Gastrocnemius medialis (tissue), 4 donors: ENCODE results near the gene PARVA. TPM values are rescaled to one million over a fixed set of nuclear protein-coding genes. Genes with fewer than 3 reads are reported as not detected.

Experiments
- ATAC-seq, 2 donors: fragments of 150-250 bp; one replicate each; pipeline ENCODE4 v1.9.1; 2016
- DNase-seq, 2 donors: peaks; one replicate each; pipeline ENCODE4 v3.0.0-alpha.2; 2019
- H3K27ac ChIP-seq, 4 donors: fragments of 200-600 bp; sonication (generic); 1 replicate in 1 of 4; 2 replicates in 3 of 4; pipeline ENCODE4 v1.5.1; 2016 to 2018; ENCODE audit warnings: mild to moderate bottlenecking in 2 of 4, moderate library complexity in 1 of 4
- H3K27me3 ChIP-seq, 3 donors: fragments of 200-600 bp; sonication (generic) in 2 of 3; 1 replicate in 1 of 3; 2 replicates in 2 of 3; pipeline versions ENCODE4 v1.5.1 to v1.6.0; 2016 to 2019; ENCODE audit warnings: mild to moderate bottlenecking in 1 of 3, moderate library complexity in 1 of 3
- H3K36me3 ChIP-seq, 2 donors: fragments of 200-600 bp; sonication (generic) in 1 of 2; one replicate each; pipeline ENCODE4 v1.5.1; 2017 to 2018
- H3K4me1 ChIP-seq, 2 donors: fragments of 200-600 bp; sonication (generic) in 1 of 2; one replicate each; pipeline ENCODE4 v1.5.1; 2016 to 2017; ENCODE audit warnings: mild to moderate bottlenecking in 2 of 2
- H3K4me3 ChIP-seq, 4 donors: fragments of 200-600 bp; sonication (generic) in 3 of 4; 1 replicate in 1 of 4; 2 replicates in 3 of 4; pipeline ENCODE4 v1.5.1; 2016 to 2019; ENCODE audit warnings: mild to moderate bottlenecking in 2 of 4
- H3K9me3 ChIP-seq, 3 donors: fragments of 200-600 bp; sonication (generic) in 2 of 3; 1 replicate in 1 of 3; 2 replicates in 2 of 3; pipeline ENCODE4 v1.5.1; 2016 to 2019
- POLR2A ChIP-seq, 2 donors: fragments of 450-650 bp; IDR thresholded peaks; one replicate each; pipeline ENCODE4 v1.6.1; 2017; ENCODE audit warnings: antibody characterized with exemption in 2 of 2, mild to moderate bottlenecking in 2 of 2, moderate library complexity in 2 of 2
- in situ Hi-C, 4 donors: fragments of 200-750 bp; cut with MboI; loops; one replicate each; pipeline versions ENCODE4 v1.15.0 to v1.8.0; 2017; ENCODE audit warnings: low sequenced_read_pairs in 4 of 4
- intact Hi-C: fragments of 100-400 bp; cut with DNase I; formaldehyde crosslinking; loops from one replicate; pipeline ENCODE4 v1.15.1; 2023; ENCODE audit warnings: low total_unique reads
- total RNA-seq, 4 donors: library from RNA; depleted of rRNA; stranded (reverse); fragments of >200 nt; gene quantifications; one replicate each; pipeline versions ENCODE4 v1.1.0 to v1.2.3, GENCODE V29; 2016
- TF ChIP-seq, protein P1 (sequence below), 5 experiments: fragments of 450-650 bp in 3 of 5; fragments of 200-600 bp in 2 of 5; sonication (generic) in 2 of 5; IDR thresholded peaks in 4 of 5; conservative IDR thresholded peaks in 1 of 5; 1 replicate in 4 of 5; 2 replicates in 1 of 5; pipeline ENCODE4 v1.5.1; 2016 to 2019; ENCODE audit warnings: antibody characterized with exemption in 5 of 5, mild to moderate bottlenecking in 3 of 5, moderate library complexity in 3 of 5

The PARVA gene
- total RNA-seq, 4 donors from 2014 or later = 4.4 to 9.7 (median 8.4) TPM

DNA sequence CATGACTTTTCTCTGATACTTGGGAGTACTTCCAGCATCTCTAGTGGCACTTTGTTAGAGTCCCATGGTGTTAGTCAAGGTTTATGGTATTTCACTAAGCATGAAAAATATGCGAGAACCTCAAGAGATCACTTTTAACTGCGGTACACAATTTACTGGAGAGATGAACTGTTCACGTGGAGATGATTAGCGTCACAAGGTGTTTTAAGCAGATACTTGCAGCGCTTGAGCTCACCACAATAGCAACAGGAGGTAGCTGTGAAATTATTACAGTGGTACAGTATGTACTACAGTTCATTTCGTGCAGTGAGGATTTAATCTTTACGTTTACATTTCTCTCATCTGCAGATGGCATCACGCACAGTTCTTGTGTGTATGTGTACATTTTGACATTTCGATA is 4.5 kb downstream of the PARVA start:
- TF ChIP-seq, protein P1, sequence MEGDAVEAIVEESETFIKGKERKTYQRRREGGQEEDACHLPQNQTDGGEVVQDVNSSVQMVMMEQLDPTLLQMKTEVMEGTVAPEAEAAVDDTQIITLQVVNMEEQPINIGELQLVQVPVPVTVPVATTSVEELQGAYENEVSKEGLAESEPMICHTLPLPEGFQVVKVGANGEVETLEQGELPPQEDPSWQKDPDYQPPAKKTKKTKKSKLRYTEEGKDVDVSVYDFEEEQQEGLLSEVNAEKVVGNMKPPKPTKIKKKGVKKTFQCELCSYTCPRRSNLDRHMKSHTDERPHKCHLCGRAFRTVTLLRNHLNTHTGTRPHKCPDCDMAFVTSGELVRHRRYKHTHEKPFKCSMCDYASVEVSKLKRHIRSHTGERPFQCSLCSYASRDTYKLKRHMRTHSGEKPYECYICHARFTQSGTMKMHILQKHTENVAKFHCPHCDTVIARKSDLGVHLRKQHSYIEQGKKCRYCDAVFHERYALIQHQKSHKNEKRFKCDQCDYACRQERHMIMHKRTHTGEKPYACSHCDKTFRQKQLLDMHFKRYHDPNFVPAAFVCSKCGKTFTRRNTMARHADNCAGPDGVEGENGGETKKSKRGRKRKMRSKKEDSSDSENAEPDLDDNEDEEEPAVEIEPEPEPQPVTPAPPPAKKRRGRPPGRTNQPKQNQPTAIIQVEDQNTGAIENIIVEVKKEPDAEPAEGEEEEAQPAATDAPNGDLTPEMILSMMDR (IDR thresholded peaks at IDR 0.05 in 4 of 5, conservative IDR thresholded peaks at IDR 0.05 in 1 of 5) = no peak
- TF ChIP-seq POLR2A (IDR thresholded peaks at IDR 0.05) = no peak
- H3K27ac ChIP-seq = no peak overlapping the region
- no peak overlapping the region for H3K4me3 ChIP-seq
- in situ Hi-C loops (no loop called here), intact Hi-C loops (no loop called here)
- H3K36me3 ChIP-seq = no peaks in the 10 kb centered on the region
- no peak for DNase-seq
- no peaks in the 10 kb centered on the region for H3K27me3 ChIP-seq
- H3K4me1 ChIP-seq = peaks cover 5 to 9% of the 10 kb centered on the region in 2 donors
- H3K9me3 ChIP-seq = no peaks in the 10 kb centered on the region
- no peak for ATAC-seq

DNA sequence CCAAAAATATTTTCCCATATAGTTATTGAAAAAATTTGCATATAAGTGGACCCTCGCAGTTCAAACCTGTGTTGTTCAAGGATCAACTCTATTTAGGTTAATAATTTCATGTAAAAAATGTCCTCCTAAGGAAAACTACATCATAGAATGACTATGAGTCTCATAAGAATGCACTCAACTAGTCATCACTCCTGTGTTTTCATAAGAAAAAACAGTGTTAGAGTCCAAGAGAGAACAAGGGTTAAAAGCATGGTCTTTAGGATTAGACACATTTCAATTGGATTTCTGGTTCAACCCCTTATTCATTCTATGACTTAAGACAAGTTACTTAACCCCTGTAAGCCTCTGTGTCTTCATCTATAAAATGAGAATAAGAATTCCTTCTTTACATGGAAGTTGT is 5.1 kb downstream of the PARVA start:
- Histone ChIP-seq H3K4me1 (peaks cover 5% of the 10 kb centered on the region in 2 donors), H3K36me3 (no peaks in the 10 kb centered on the region), H3K9me3 (no peaks in the 10 kb centered on the region), H3K27me3 (no peaks in the 10 kb centered on the region), H3K4me3 (no peak overlapping the region), H3K27ac (no peak overlapping the region)
- DNase-seq = no peak
- TF ChIP-seq POLR2A (IDR thresholded peaks at IDR 0.05) = no peak
- TF ChIP-seq, protein P1 (IDR thresholded peaks at IDR 0.05 in 4 of 5, conservative IDR thresholded peaks at IDR 0.05 in 1 of 5) = no peak
- in situ Hi-C loops = no loop called here
- ATAC-seq = no peak
- intact Hi-C loops = no loop called here

DNA sequence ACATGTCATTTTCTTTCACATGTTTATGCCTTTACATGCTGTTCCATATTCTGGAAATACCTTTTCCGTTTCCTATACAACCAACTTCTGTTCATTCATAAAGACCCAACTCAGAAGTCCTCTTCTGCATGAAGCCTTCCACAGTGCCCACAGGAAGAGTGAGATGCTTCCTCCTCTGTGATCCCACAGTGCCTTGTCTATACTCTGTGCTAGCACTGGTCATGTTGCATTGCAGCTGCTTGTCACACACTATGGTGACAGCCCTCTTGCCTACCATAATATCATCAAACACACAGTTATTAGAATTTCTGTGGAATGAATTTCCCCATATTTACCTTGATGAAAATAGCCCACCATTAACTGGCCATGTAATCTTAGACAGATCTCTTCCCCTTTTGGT is 8.9 kb downstream of the PARVA start:
- intact Hi-C loops (no loop called here), in situ Hi-C loops (no loop called here)
- Histone ChIP-seq H3K4me1 (peaks cover 4 to 12% of the 10 kb centered on the region in 2 donors), H3K36me3 (no peaks in the 10 kb centered on the region), H3K9me3 (no peaks in the 10 kb centered on the region), H3K4me3 (no peak overlapping the region), H3K27me3 (no peaks in the 10 kb centered on the region), H3K27ac (peak overlapping the region in 1 of 4 donors; percentile 1)
- TF ChIP-seq POLR2A (IDR thresholded peaks at IDR 0.05) = no peak
- TF ChIP-seq, protein P1 (IDR thresholded peaks at IDR 0.05 in 4 of 5, conservative IDR thresholded peaks at IDR 0.05 in 1 of 5) = no peak
- ATAC-seq = no peak
- DNase-seq = no peak

DNA sequence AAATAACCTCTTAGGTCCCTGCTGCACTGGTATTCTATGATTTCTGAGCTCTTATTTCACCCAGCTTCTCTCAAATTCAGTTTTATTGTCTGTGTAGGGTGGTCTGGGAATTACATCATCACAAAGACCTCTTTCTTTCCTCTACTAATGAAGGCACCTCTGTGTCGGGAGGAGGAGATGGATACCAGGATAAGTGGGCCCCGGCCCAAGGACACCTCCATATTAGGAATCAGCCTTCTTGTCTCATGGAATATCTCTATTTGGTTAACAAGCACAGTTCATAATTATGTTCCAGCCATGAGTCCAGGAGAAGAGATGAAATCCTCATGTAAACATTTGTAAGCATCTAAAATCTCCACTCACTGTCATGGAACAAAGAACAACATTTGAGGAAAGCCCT is 9.4 kb downstream of the PARVA start:
- no peak for ATAC-seq
- no peak for TF ChIP-seq POLR2A (IDR thresholded peaks at IDR 0.05)
- TF ChIP-seq, protein P1 (IDR thresholded peaks at IDR 0.05 in 4 of 5, conservative IDR thresholded peaks at IDR 0.05 in 1 of 5) = no peak
- H3K9me3 ChIP-seq = no peaks in the 10 kb centered on the region
- H3K36me3 ChIP-seq = no peaks in the 10 kb centered on the region
- DNase-seq = no peak
- peak overlapping the region in 1 of 4 donors; percentile 1 for H3K27ac ChIP-seq
- H3K4me1 ChIP-seq = peaks cover 4 to 12% of the 10 kb centered on the region in 2 donors
- no peaks in the 10 kb centered on the region for H3K27me3 ChIP-seq
- no peak overlapping the region for H3K4me3 ChIP-seq
- in situ Hi-C loops (no loop called here), intact Hi-C loops (no loop called here)

DNA sequence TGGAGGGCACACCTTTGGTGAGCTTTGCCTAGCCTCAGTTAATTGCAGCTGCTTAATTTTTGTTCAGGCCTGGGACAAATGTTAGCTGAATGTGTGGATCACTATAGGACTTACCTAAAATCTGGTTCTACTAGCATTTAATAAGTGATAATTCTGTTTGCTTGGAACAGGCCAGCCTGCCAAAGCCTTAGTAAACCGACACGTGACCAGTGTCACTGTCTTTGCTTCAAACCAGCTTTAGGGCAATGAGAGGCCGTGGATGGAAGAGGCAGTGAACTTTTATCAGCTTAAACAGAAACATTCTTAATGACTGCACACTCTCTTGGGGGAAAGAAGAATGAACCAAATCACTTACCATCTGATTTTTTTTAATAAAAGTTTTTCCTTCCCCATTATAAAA is 10.8 kb downstream of the PARVA start:
- no peaks in the 10 kb centered on the region for H3K27me3 ChIP-seq
- H3K36me3 ChIP-seq = no peaks in the 10 kb centered on the region
- no peaks in the 10 kb centered on the region for H3K9me3 ChIP-seq
- peaks cover 4 to 12% of the 10 kb centered on the region in 2 donors for H3K4me1 ChIP-seq
- ATAC-seq (no peak), DNase-seq (no peak)
- in situ Hi-C loops = no loop called here
- intact Hi-C loops = no loop called here
- TF ChIP-seq, protein P1 (IDR thresholded peaks at IDR 0.05 in 4 of 5, conservative IDR thresholded peaks at IDR 0.05 in 1 of 5) = no peak
- no peak for TF ChIP-seq POLR2A (IDR thresholded peaks at IDR 0.05)
- H3K4me3 ChIP-seq = no peak overlapping the region
- peak overlapping the region in 1 of 4 donors; percentile 22 for H3K27ac ChIP-seq
